ENCODE measurements around the gene SAYSD1. TPM values are rescaled to one million over a fixed set of nuclear protein-coding genes. Genes with fewer than 3 reads are reported as not detected.
A peak's percentile ranks its signal among the peaks of the same experiment; 100 is the strongest.

SAYSD1 gene
- total RNA-seq, 4 donors from 2014 or later: 2.2 to 30.7 (median 21.1) TPM

DNA sequence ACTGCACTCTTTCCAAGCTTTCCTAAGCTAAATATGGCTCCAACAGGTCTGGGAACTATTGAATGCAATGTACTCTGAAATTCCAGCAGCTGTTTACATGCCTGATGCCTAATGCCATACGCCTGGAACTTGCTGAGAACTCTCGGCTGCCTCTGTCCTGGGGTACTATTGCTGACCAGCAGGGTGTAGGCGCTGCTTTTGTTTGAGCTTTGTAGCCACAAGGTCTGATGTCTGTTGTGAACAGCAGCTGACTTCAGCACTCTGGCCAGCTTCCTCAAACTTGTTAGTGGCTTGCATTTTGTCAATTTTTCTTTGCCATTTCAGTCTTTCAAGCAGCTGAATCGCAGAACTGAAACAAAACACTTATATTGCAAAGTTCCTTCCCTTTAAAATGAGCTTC, 26.7 kb downstream of the SAYSD1 start:
- H3K9me3 ChIP-seq: no peaks in the 10 kb centered on the region
- in situ Hi-C loops (cut with MboI; ENCODE audit: low pct_ligation_motif_present in 1 of 4, low pct_unique_long_range_greater_than_20kb in 1 of 4, low sequenced_read_pairs in 3 of 4): no loop called here
- no peak for DNase-seq

DNA sequence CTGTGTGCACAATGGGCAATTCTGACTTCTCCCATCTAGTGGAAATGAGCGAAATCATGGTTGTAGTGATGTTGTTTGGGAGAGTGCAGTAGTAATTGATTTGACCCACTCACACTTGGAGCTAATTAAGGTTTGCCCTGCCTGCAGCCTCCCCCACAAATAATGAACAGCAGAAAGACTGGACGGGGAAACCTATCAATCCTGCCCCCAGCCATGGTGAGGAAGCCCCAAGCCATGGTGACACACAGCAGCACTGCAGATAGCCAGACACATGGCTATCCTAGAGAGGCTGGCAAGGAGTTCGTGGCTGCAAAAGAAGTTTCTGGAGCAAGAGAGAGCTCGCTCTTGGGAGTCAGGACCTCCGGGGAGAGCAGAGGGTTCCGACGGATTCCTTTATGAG, 27.8 kb downstream of the SAYSD1 start:
- 58% methylated on average over 7 of the region's 7 CpGs; no CpG with 5 or more reads in 1 of the 2 donors for WGBS, 2 donors (ENCODE audit: low coverage in 1 of 2)
- intact Hi-C loops (cut with DNase I; ENCODE audit: low total_unique reads): no loop called here
- Histone ChIP-seq H3K36me3 (no peaks in the 10 kb centered on the region), H3K9me3 (no peaks in the 10 kb centered on the region), H3K4me3 (no peak overlapping the region), H3K27me3 (peaks cover 9% of the 10 kb centered on the region), H3K27ac (no peak overlapping the region), H3K4me1 (peaks cover 0 to 4% (median 0%) of the 10 kb centered on the region in 4 donors)
- in situ Hi-C loops (cut with MboI; ENCODE audit: low pct_ligation_motif_present in 1 of 4, low pct_unique_long_range_greater_than_20kb in 1 of 4, low sequenced_read_pairs in 3 of 4): no loop called here
- no peak for DNase-seq
- TF ChIP-seq, protein P1, sequence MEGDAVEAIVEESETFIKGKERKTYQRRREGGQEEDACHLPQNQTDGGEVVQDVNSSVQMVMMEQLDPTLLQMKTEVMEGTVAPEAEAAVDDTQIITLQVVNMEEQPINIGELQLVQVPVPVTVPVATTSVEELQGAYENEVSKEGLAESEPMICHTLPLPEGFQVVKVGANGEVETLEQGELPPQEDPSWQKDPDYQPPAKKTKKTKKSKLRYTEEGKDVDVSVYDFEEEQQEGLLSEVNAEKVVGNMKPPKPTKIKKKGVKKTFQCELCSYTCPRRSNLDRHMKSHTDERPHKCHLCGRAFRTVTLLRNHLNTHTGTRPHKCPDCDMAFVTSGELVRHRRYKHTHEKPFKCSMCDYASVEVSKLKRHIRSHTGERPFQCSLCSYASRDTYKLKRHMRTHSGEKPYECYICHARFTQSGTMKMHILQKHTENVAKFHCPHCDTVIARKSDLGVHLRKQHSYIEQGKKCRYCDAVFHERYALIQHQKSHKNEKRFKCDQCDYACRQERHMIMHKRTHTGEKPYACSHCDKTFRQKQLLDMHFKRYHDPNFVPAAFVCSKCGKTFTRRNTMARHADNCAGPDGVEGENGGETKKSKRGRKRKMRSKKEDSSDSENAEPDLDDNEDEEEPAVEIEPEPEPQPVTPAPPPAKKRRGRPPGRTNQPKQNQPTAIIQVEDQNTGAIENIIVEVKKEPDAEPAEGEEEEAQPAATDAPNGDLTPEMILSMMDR (IDR thresholded peaks at IDR 0.05): no peak
- TF ChIP-seq POLR2A (IDR thresholded peaks at IDR 0.05) (no peak), EP300 (IDR thresholded peaks at IDR 0.05; ENCODE audit: low read depth) (no peak), POLR2AphosphoS5 (IDR thresholded peaks at IDR 0.05) (no peak)

More for the DNA sequence above, 26.7 kb downstream of the SAYSD1 start:
- H3K4me3 ChIP-seq: no peak overlapping the region
- peaks cover 0 to 4% (median 0%) of the 10 kb centered on the region in 4 donors for H3K4me1 ChIP-seq
- peaks cover 9% of the 10 kb centered on the region for H3K27me3 ChIP-seq
- intact Hi-C loops (cut with DNase I; ENCODE audit: low total_unique reads): no loop called here
- TF ChIP-seq, protein P1 (IDR thresholded peaks at IDR 0.05): peak in 4 of 5 experiments; percentile 18 to 31 (median 26)
- no peak for TF ChIP-seq POLR2AphosphoS5 (IDR thresholded peaks at IDR 0.05)
- WGBS, 2 donors (ENCODE audit: low coverage in 1 of 2): 11 to 29% methylated on average over 1 to 4 of the region's 4 CpGs
- H3K27ac ChIP-seq: no peak overlapping the region
- H3K36me3 ChIP-seq: no peaks in the 10 kb centered on the region

DNA sequence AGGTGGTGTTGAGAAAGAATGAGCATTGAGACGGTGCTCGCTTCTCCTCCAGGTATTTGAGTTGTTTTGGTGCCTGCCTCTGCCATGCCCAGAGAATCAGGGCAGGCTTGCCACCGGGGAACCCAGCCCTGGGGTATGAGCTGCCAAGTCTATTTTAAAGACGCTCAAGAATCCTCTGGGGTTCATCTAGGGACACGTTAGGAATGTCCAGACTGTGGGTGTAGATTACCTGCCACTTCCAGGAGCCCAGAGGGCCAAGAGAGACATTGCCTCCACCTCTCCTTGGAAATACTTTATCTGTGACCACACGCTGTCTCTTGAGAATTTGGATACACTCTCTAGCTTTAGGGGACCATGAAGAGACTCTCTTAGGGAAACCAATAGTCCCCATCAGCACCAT, 28.3 kb downstream of the SAYSD1 start:
- no peak overlapping the region for H3K27ac ChIP-seq
- H3K9me3 ChIP-seq: no peaks in the 10 kb centered on the region
- 56% methylated on average over 6 of the region's 6 CpGs; no CpG with 5 or more reads in 1 of the 2 donors for WGBS, 2 donors (ENCODE audit: low coverage in 1 of 2)
- no peak overlapping the region for H3K4me3 ChIP-seq
- in situ Hi-C loops (cut with MboI; ENCODE audit: low pct_ligation_motif_present in 1 of 4, low pct_unique_long_range_greater_than_20kb in 1 of 4, low sequenced_read_pairs in 3 of 4): no loop called here
- no peak for DNase-seq
- intact Hi-C loops (cut with DNase I; ENCODE audit: low total_unique reads): no loop called here
- H3K27me3 ChIP-seq: peaks cover 9% of the 10 kb centered on the region
- H3K4me1 ChIP-seq: peaks cover 0 to 4% (median 0%) of the 10 kb centered on the region in 4 donors
- TF ChIP-seq, protein P1 (IDR thresholded peaks at IDR 0.05): no peak
- TF ChIP-seq POLR2AphosphoS5 (IDR thresholded peaks at IDR 0.05) (no peak), EP300 (IDR thresholded peaks at IDR 0.05; ENCODE audit: low read depth) (no peak), POLR2A (IDR thresholded peaks at IDR 0.05) (no peak)
- no peaks in the 10 kb centered on the region for H3K36me3 ChIP-seq

DNA sequence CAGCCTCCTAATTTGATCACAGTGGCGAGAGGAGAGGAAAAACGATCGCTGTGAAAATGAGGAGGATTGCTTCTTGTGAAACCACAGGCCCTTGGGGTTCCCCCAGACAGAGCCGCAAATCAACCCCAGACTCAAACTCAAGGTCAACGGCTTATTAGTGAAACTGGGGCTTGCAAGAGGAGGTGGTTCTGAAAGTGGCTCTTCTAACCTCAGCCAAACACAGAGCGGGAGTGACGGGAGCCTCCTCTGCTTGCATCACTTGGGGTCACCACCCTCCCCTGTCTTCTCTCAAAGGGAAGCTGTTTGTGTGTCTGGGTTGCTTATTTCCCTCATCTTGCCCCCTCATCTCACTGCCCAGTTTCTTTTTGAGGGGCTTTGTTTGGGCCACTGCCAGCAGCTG, 28.7 kb downstream of the SAYSD1 start:
- H3K27ac ChIP-seq: no peak overlapping the region
- H3K4me1 ChIP-seq: peaks cover 0 to 4% (median 0%) of the 10 kb centered on the region in 4 donors
- no peak for TF ChIP-seq POLR2A (IDR thresholded peaks at IDR 0.05)
- no peak for TF ChIP-seq POLR2AphosphoS5 (IDR thresholded peaks at IDR 0.05)
- TF ChIP-seq EP300 (IDR thresholded peaks at IDR 0.05; ENCODE audit: low read depth): no peak
- TF ChIP-seq, protein P1 (IDR thresholded peaks at IDR 0.05): no peak
- H3K9me3 ChIP-seq: no peaks in the 10 kb centered on the region
- WGBS, 2 donors (ENCODE audit: low coverage in 1 of 2): 52% methylated on average over 7 of the region's 7 CpGs; no CpG with 5 or more reads in 1 of the 2 donors
- no peaks in the 10 kb centered on the region for H3K36me3 ChIP-seq
- intact Hi-C loops (cut with DNase I; ENCODE audit: low total_unique reads) (no loop called here), in situ Hi-C loops (cut with MboI; ENCODE audit: low pct_ligation_motif_present in 1 of 4, low pct_unique_long_range_greater_than_20kb in 1 of 4, low sequenced_read_pairs in 3 of 4) (no loop called here)
- H3K4me3 ChIP-seq: no peak overlapping the region
- peaks cover 9% of the 10 kb centered on the region for H3K27me3 ChIP-seq
- no peak for DNase-seq
